MCF 10A (cell line): Measurements from ENCODE around the gene RXRA. TPM values are rescaled to one million over a fixed set of nuclear protein-coding genes. Genes with fewer than 3 reads are reported as not detected.

Experiments
- BruUV-seq: library from RNA; stranded (reverse); fragments of 400-500 nt; replicated peaks from 2 replicates; lab custom pipeline; 2021; lab: Mats Ljungman, UMichigan
- CTCF ChIA-PET: fragments of 300-600 bp; sonication (Branson Sonifier 250); formaldehyde crosslinking; extraction: SDS; loops from one replicate; lab custom pipeline; 2021; ENCODE audit warnings: antibody characterized with exemption, inconsistent platforms; lab: Yijun Ruan, JAX
- POLR2A ChIA-PET: fragments of 300-600, 350-650 bp; sonication (Branson Sonifier 250); formaldehyde crosslinking; extraction: SDS; loops from one replicate; lab custom pipeline; 2020; ENCODE audit warnings: antibody characterized with exemption, inconsistent platforms; lab: Yijun Ruan, JAX
- DNase-seq: peaks from one replicate; pipeline ENCODE4 v3.0.0-alpha.2; 2018; ENCODE audit not compliant: unreplicated experiment
- H3K27ac Mint-ChIP-seq: one replicate; pipeline ENCODE4 v1.8.0; 2022; ENCODE audit warnings: mild to moderate bottlenecking, low read depth, mixed read lengths; ENCODE audit not compliant: unreplicated experiment
- H3K27me3 Mint-ChIP-seq: one replicate; pipeline ENCODE4 v1.8.0; 2022; ENCODE audit warnings: mixed read lengths; ENCODE audit not compliant: insufficient read depth, unreplicated experiment
- H3K36me3 Mint-ChIP-seq: one replicate; pipeline ENCODE4 v1.8.0; 2022; ENCODE audit warnings: mild to moderate bottlenecking, moderate library complexity, mixed read lengths; ENCODE audit not compliant: insufficient read depth, unreplicated experiment
- H3K4me1 Mint-ChIP-seq: one replicate; pipeline ENCODE4 v1.8.0; 2022; ENCODE audit warnings: mixed read lengths; ENCODE audit not compliant: insufficient read depth, unreplicated experiment
- H3K4me3 Mint-ChIP-seq: one replicate; pipeline ENCODE4 v1.8.0; 2022; ENCODE audit warnings: mild to moderate bottlenecking, moderate library complexity, mixed read lengths; ENCODE audit not compliant: unreplicated experiment
- H3K9me3 Mint-ChIP-seq: one replicate; pipeline ENCODE4 v1.8.0; 2022; ENCODE audit warnings: mixed read lengths; ENCODE audit not compliant: unreplicated experiment
- intact Hi-C: fragments of 100-400 bp; cut with micrococcal nuclease; formaldehyde crosslinking; loops from 2 replicates; pipeline ENCODE4 v1.14.1; 2022
- total RNA-seq: library from RNA; stranded (reverse); gene quantifications from 2 replicates; pipeline ENCODE4 v1.2.3, GENCODE V29; 2022
- TF ChIP-seq, protein P1 (sequence below): fragments of 200-600 bp; IDR thresholded peaks from one replicate; pipeline ENCODE4 v1.8.0; 2022; ENCODE audit warnings: antibody characterized with exemption, mild to moderate bottlenecking; ENCODE audit not compliant: unreplicated experiment

Gene RXRA
- total RNA-seq, 1 experiment from 2014 or later: 65.5 TPM

GRCh38 chr9:134320126-134320867 is 6.0 kb upstream of the RXRA start:
- intact Hi-C loops: no loop called here
- TF ChIP-seq, protein P1, sequence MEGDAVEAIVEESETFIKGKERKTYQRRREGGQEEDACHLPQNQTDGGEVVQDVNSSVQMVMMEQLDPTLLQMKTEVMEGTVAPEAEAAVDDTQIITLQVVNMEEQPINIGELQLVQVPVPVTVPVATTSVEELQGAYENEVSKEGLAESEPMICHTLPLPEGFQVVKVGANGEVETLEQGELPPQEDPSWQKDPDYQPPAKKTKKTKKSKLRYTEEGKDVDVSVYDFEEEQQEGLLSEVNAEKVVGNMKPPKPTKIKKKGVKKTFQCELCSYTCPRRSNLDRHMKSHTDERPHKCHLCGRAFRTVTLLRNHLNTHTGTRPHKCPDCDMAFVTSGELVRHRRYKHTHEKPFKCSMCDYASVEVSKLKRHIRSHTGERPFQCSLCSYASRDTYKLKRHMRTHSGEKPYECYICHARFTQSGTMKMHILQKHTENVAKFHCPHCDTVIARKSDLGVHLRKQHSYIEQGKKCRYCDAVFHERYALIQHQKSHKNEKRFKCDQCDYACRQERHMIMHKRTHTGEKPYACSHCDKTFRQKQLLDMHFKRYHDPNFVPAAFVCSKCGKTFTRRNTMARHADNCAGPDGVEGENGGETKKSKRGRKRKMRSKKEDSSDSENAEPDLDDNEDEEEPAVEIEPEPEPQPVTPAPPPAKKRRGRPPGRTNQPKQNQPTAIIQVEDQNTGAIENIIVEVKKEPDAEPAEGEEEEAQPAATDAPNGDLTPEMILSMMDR: no peak
- Mint-ChIP-seq H3K4me3 (no peak overlapping the region), H3K4me1 (peaks cover 15% of the 10 kb centered on the region), H3K27ac (no peak overlapping the region), H3K9me3 (no peaks in the 10 kb centered on the region), H3K27me3 (no peaks in the 10 kb centered on the region), H3K36me3 (peaks cover 9% of the 10 kb centered on the region)
- BruUV-seq: no TSS peak
- ChIA-PET CTCF (no interaction called here), POLR2A (interaction anchor here (0.6 kb wide), 1 partner anchor 36 kb away, joined by 4 read pairs; no protein-coding TSS in a partner anchor)
- no peak for DNase-seq

DNA sequence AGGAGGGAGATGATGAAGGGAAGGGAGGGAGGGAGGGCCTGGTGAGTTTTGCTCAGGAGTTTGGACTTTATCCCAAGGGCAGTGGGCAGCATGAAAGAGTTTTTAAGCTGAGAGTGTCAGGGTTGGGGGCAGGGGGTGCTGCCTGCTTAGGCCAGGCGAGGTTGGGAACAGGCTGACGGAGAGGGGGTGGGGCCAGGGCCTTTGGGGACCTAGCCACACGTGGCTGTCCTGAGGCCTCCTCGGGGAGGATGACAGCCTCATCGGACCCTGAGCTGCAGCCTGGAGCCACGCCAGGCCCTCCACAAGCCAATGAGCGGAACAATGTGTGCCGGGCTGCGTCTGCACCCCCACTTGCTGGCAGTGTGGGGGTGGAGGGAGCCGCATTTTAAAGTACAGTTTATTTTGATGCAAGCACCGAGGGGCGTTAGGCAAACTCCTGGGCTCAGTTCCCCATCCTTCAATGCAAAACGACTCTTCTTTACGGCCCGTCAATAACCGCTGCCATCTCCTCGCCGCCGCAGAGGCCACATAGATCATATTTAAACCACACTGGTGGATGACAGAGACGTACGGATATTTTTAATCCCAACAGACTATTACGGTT is 5.3 kb upstream of the RXRA start:
- H3K36me3 Mint-ChIP-seq: peaks cover 9% of the 10 kb centered on the region
- no peak overlapping the region for H3K4me3 Mint-ChIP-seq
- TF ChIP-seq, protein P1: no peak

DNA sequence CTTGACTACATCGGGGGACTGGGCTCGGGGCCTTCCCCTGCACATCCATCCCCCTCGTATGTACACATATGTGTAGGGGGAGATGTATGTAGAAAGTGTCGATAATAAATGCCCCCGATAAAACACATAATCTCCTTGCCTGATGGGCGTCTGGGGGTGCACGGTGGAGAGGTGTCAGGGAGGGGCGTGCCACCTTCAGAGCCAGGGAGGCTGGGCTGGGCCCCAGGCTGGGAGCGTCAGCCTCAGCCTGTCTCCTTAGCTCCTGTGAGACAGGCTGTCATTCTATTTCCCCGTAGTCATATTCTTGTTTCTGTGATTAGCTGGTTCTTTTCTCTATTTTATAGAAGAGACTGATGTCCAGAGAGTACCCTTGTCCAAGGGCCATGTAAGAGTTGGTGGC is 4.7 kb upstream of the RXRA start:
- Mint-ChIP-seq H3K9me3 (no peaks in the 10 kb centered on the region), H3K36me3 (peaks cover 9% of the 10 kb centered on the region), H3K4me1 (peaks cover 15% of the 10 kb centered on the region), H3K27me3 (no peaks in the 10 kb centered on the region), H3K4me3 (no peak overlapping the region), H3K27ac (no peak overlapping the region)
- no peak for DNase-seq
- no TSS peak for BruUV-seq
- TF ChIP-seq, protein P1: no peak
- intact Hi-C loops: no loop called here
- CTCF ChIA-PET: no interaction called here
- POLR2A ChIA-PET: no interaction called here

More for the DNA sequence above, 5.3 kb upstream of the RXRA start:
- no peaks in the 10 kb centered on the region for H3K9me3 Mint-ChIP-seq
- no TSS peak for BruUV-seq
- H3K27me3 Mint-ChIP-seq: no peaks in the 10 kb centered on the region
- peaks cover 15% of the 10 kb centered on the region for H3K4me1 Mint-ChIP-seq
- ChIA-PET POLR2A (no interaction called here), CTCF (no interaction called here)
- intact Hi-C loops: no loop called here
- H3K27ac Mint-ChIP-seq: no peak overlapping the region
- no peak for DNase-seq

DNA sequence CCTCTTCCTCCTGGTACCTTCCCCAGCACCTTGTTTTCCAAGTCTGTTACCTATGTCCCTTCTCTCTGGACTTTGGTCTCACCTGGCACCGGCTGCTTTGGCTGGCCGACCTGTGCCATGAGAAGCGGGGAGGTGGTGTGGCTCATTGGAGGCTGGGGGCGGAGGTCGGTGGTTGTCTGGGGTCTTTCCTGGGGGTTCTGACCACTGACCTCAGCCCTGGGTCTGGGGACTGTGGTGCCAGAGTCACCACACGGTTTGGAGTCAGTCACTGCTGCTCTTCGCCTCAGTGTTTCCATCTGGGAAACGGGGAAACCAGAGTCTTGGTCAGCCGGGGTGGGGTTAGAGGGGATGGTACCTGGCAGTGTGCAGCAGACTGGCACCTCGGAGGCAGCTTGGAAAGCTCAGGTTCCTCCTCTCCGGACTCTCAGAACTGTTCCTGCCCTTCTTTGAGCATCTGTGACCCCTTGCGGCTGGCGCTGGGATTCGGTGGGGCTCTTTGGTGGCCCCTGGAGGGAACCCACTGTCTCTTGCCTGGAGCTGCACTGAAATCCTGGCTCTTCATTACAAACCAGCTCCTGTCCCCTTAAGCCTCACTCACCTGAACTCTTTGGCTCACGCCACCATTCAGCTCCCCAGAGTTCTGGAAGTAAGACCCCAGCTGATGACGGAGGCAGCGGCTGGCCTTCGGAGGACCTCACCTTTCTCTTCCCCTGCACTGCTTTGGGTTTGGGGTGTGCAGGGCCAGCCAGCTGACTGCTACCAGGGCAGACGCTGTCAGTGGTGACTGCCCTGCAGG is 4.1 kb upstream of the RXRA start:
- CTCF ChIA-PET: interaction anchor here (0.6 kb wide), 2 partner anchors 111 to 151 kb away, joined by 3 read pairs; no protein-coding TSS in a partner anchor
- TF ChIP-seq, protein P1: no peak
- no TSS peak for BruUV-seq
- no peak overlapping the region for H3K4me3 Mint-ChIP-seq
- peaks cover 15% of the 10 kb centered on the region for H3K4me1 Mint-ChIP-seq
- H3K36me3 Mint-ChIP-seq: peaks cover 9% of the 10 kb centered on the region
- H3K27me3 Mint-ChIP-seq: no peaks in the 10 kb centered on the region
- POLR2A ChIA-PET: interaction anchor here (0.6 kb wide), 1 partner anchor 120 kb away, joined by 3 read pairs; no protein-coding TSS in a partner anchor
- no peaks in the 10 kb centered on the region for H3K9me3 Mint-ChIP-seq
- intact Hi-C loops: no loop called here
- H3K27ac Mint-ChIP-seq: no peak overlapping the region
- no peak for DNase-seq
